Activated T-cell treated with anti-CD3 and anti-CD28 coated beads, Interleukin-2, amount 50 U/mL, for 24 hours (primary cell): ENCODE results near the gene PTPRG.

Experiments
- DNase-seq: peaks from one replicate; pipeline ENCODE4 v3.0.0-alpha.2; 2020
- H3K27ac Mint-ChIP-seq: 2 replicates; pipeline ENCODE4 v1.8.0; 2020; ENCODE audit warnings: mild to moderate bottlenecking, mixed read lengths
- H3K27me3 Mint-ChIP-seq: 2 replicates; pipeline ENCODE4 v1.8.0; 2020; ENCODE audit warnings: mixed read lengths
- H3K36me3 Mint-ChIP-seq: 2 replicates; pipeline ENCODE4 v1.8.0; 2020; ENCODE audit warnings: low read depth, mixed read lengths
- H3K4me1 Mint-ChIP-seq: 2 replicates; pipeline ENCODE4 v1.8.0; 2020; ENCODE audit warnings: low read depth, mixed read lengths
- H3K4me3 Mint-ChIP-seq: 2 replicates; pipeline ENCODE4 v1.8.0; 2020; ENCODE audit warnings: mild to moderate bottlenecking, moderate library complexity, mixed read lengths
- H3K9me3 Mint-ChIP-seq: 2 replicates; pipeline ENCODE4 v1.8.0; 2020; ENCODE audit warnings: mixed read lengths

Gene PTPRG

DNA sequence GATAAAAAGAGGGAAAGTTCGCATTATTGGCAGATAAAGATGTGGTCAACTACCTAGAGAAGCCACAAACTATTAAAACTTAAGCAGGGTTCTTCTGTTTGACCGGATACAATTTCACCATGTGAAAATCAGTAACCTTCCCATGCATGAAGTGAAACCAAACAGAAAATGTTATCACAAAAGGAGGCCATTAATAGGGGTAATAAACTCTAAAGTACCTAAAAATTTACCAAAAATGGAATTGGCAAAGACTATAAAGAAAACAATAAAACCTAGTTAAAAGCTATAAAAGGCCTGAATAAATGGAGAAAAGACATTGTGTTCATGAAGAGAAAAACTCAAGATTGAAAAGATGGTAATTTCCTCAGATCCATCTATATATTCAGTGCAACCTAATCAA lies 728.6 kb downstream of the PTPRG start:
- Mint-ChIP-seq H3K27me3 (no peaks in the 10 kb centered on the region), H3K36me3 (no peaks in the 10 kb centered on the region), H3K4me1 (no peaks in the 10 kb centered on the region), H3K4me3 (no peak overlapping the region), H3K9me3 (no peaks in the 10 kb centered on the region), H3K27ac (no peak overlapping the region)
- no peak for DNase-seq

DNA sequence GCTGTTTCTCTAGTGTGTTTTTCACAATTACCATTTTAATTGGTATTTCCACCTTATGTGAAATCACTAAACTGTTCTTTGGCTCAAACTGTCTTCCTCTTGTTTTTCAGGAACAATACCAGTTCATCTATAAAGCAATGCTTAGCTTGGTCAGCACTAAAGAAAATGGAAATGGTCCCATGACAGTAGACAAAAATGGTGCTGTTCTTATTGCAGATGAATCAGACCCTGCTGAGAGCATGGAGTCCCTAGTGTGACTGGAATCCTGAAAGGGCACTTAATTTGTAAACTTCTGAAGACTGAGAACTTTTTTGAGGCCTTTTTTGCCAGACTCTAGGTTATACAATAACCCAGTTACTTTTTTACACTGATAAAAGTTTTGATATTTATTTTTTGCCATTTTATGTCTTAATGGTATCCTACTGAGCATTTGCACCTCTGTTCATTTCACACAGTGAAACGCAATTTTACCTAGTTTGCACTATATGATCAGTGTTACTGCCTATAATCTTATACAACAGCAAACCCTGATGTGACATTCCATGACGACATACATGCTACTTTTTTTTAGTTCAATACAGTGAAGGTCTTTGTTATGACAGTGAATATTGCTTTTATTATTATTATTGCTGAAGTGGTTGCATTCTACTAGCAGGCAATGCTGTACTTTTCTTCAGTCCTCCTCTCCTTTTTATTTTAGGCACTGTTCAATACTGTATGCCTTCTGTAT lies 731.8 kb downstream of the PTPRG start:
- Mint-ChIP-seq H3K27me3 (peaks cover 3% of the 10 kb centered on the region), H3K27ac (no peak overlapping the region), H3K4me1 (no peaks in the 10 kb centered on the region), H3K36me3 (no peaks in the 10 kb centered on the region), H3K9me3 (no peaks in the 10 kb centered on the region), H3K4me3 (no peak overlapping the region)
- no peak for DNase-seq

DNA sequence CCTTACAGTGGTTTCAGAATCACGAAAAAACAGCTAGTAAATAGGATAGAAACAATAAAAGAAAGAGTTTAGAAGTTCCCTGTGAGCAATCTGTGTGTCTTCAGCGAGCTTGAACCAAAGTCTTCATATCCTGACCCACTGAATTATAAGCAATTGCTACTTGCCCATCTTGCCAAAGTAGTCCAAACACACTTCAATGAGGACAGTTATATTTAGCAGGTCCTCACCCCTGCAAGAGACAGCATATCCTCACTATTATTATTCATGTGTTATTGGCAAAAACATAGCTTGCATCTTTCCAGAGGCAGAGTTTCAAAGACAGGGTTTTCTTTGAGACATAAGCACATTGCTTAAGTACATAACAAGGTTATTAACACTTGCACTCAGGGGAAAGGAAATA lies 734.2 kb downstream of the PTPRG start:
- no peaks in the 10 kb centered on the region for H3K4me1 Mint-ChIP-seq
- H3K36me3 Mint-ChIP-seq, result no peaks in the 10 kb centered on the region
- peaks cover 3% of the 10 kb centered on the region for H3K27me3 Mint-ChIP-seq
- no peak for DNase-seq
- H3K4me3 Mint-ChIP-seq, result no peak overlapping the region
- no peaks in the 10 kb centered on the region for H3K9me3 Mint-ChIP-seq
- H3K27ac Mint-ChIP-seq, result no peak overlapping the region

DNA sequence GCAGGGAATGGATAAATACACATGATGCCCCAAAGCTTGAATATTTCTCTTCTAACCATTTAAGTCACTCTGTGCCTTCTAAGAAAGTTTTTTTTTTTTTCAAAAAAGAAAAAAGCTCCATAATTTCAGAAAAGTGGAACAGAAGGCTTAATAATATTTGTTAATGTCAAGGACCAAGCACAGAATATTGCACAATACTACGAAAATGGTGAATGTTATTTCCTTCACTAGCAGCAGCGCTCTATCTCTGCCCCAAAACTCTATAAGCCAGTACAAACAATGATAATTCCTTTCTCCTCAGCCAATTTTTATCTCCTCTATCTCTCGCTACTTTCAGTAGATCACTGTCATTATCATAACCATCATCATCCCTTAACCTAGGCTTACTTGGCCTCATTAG lies 739.2 kb downstream of the PTPRG start:
- peaks cover 11% of the 10 kb centered on the region for H3K27me3 Mint-ChIP-seq
- no peak overlapping the region for H3K4me3 Mint-ChIP-seq
- peaks cover 2% of the 10 kb centered on the region for H3K36me3 Mint-ChIP-seq
- H3K27ac Mint-ChIP-seq, result no peak overlapping the region
- H3K9me3 Mint-ChIP-seq, result peaks cover 12% of the 10 kb centered on the region
- no peak for DNase-seq
- no peaks in the 10 kb centered on the region for H3K4me1 Mint-ChIP-seq

DNA sequence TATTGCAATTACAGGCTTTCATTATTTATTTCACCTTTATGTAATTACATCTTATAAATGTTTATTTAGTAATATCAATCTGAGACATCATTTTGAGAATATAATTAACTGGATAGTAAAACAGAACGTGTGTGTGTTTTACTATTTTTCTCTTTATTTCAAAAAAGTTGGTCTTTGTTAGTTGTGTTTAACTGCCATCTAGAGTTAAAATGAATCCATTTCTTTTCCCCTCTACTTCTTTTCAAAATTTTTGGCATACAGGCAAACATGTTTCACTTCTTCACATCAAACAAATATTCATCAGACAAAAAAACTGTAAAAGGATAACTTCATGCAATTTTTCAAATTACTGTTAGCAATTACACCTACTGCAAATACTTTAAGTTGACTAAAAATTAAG lies 750.8 kb downstream of the PTPRG start:
- Mint-ChIP-seq H3K4me3 (no peak overlapping the region), H3K36me3 (no peaks in the 10 kb centered on the region), H3K4me1 (no peaks in the 10 kb centered on the region), H3K9me3 (no peaks in the 10 kb centered on the region), H3K27ac (no peak overlapping the region), H3K27me3 (peaks cover 24% of the 10 kb centered on the region)
- no peak for DNase-seq

DNA sequence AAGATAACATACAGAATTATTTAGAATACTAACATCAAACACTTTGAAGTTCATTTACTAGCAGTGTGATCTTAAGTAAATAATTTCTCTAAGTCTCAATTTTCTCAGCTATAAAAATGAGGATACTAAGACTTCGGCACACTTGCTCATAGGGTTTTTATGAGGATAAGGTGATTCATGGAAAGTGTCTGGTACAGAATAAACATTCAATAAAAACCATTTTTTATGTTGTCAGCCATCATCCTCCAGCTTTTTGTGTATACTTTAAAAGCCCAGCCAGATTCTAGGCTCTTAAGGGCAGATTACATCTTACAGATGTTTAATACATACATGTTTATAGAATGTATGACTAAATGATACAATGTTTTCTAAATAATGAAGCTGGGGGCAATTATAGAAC lies 755.2 kb downstream of the PTPRG start:
- H3K4me1 Mint-ChIP-seq, result peaks cover 20% of the 10 kb centered on the region
- H3K9me3 Mint-ChIP-seq, result peaks cover 22% of the 10 kb centered on the region
- H3K4me3 Mint-ChIP-seq, result no peak overlapping the region
- no peak overlapping the region for H3K27ac Mint-ChIP-seq
- no peak for DNase-seq
- H3K36me3 Mint-ChIP-seq, result peaks cover 22% of the 10 kb centered on the region
- H3K27me3 Mint-ChIP-seq, result peaks cover 56% of the 10 kb centered on the region

DNA sequence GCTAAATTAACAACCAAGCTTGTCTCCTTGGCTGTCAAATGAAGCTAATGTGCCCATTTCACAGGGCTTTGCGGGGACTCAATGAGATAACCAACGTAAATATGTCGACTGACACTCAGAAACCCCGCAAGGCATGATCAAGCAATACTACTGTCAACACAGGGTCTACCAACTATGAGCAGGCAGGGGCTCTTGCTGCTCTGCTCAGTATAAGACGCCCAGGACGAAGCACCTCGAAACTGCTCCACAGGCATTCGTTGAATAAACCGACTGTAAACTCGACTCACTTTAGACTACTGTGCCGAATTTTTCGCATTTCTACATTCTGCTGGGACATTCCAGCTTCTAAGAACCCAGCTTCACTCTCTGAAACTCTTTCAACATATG lies 757.0 kb downstream of the PTPRG start:
- Mint-ChIP-seq H3K27me3 (peaks cover 56% of the 10 kb centered on the region), H3K9me3 (peaks cover 22% of the 10 kb centered on the region), H3K36me3 (peaks cover 30% of the 10 kb centered on the region), H3K27ac (peak overlapping the region; percentile 99), H3K4me3 (peak overlapping the region; percentile 92), H3K4me1 (peaks cover 20% of the 10 kb centered on the region)
- no peak for DNase-seq

DNA sequence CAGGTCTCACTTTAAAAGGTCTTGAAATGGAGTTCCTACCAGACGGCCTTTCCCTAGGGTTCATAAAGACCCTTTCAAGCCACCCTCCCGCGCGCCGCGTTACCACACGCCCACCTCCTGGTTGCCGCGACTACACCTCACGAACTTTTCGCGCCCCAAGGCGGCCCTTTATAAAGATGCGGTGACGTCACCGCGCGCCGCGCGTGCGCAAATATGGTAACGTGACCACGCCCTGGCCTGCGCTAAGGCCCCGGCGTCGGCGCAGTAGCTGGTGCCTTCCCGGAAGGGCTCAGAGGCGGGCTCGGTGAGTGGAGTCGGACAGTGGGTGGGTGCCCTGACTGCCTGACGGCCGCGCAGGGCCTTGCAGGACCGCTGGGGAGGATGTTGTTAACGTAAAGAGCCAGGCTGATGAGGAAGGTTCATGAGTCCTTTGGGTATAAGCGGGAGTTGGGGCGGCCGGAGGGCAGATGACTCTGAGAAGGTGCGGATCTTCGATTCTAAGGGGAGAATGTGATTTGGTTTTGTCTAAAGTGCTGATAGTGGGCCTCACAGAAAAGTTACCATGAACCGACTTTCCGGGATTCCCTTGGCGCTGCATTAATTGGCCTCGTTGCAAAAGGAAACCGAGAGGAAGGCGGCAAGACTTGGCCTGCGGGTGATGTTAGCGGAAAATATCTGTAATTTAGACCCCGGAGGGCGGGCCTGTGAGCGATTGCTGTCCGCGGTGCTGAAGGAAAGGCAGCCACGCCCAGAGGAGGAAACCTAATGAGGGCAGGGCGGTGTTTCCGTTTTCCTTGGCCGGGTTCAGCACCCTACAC lies 757.6 kb downstream of the PTPRG start:
- Mint-ChIP-seq H3K4me3 (peak overlapping the region; percentile 92), H3K27ac (peak overlapping the region; percentile 99), H3K9me3 (peaks cover 22% of the 10 kb centered on the region), H3K27me3 (peaks cover 56% of the 10 kb centered on the region), H3K36me3 (peaks cover 34% of the 10 kb centered on the region), H3K4me1 (peaks cover 20% of the 10 kb centered on the region)
- peak; percentile 81 for DNase-seq

DNA sequence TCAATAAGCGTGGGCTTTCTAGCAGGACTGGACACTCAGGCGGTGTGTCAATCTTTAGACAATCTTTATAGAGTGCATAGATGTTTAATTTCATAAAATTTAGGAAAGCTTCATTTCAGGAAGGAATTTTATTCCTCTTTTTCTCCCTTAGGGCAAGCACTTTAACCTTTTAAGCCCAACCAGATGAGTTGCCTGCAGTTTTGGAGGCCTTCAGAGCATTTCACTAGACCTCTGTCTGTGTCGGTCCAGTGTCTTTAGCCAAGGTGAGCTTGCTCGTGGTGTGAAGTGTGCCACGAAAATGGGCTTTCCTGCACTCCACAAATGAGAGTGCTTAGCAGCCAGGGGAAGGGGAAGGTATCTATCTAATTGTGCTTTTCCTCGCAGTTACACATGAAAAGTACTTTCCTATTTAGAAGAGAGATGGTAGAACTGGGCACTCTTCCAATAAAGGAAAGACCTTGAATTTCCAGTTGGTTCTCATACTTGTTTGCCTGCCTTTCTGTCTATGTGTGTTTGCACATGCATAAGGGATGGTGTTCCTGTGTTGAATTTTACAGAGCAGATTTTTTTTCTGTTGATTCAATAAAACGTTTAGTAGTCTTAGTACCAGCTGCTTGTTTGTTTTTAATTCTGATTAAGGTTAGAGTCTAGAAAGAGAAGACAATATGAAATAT lies 758.3 kb downstream of the PTPRG start:
- H3K4me1 Mint-ChIP-seq, result peaks cover 20% of the 10 kb centered on the region
- no peak for DNase-seq
- H3K36me3 Mint-ChIP-seq, result peaks cover 35% of the 10 kb centered on the region
- H3K27me3 Mint-ChIP-seq, result peaks cover 52% of the 10 kb centered on the region
- H3K27ac Mint-ChIP-seq, result peak overlapping the region; percentile 99
- peaks cover 22% of the 10 kb centered on the region for H3K9me3 Mint-ChIP-seq
- peak overlapping the region; percentile 92 for H3K4me3 Mint-ChIP-seq

DNA sequence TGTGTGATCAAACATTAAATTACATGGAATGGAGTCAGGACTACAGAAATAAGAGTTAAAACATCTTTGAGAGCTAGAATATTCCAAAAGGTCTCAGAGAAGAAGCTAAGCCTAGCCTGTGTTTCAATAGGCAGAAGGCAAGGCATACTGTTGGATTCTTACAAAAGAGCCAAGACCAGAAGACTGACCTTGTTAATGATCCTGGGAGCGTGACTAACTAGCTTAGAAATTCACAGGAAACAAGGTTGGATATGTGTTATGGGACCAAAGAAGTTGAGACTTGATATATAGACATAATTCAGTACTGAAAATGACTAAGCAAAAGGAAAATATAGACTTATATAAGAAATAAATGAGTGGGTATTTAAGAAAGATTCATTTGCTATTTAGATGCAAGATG lies 761.9 kb downstream of the PTPRG start:
- no peak for DNase-seq
- peaks cover 17% of the 10 kb centered on the region for H3K9me3 Mint-ChIP-seq
- H3K4me3 Mint-ChIP-seq, result no peak overlapping the region
- H3K36me3 Mint-ChIP-seq, result peaks cover 41% of the 10 kb centered on the region
- no peak overlapping the region for H3K27ac Mint-ChIP-seq
- peaks cover 16% of the 10 kb centered on the region for H3K4me1 Mint-ChIP-seq
- peaks cover 23% of the 10 kb centered on the region for H3K27me3 Mint-ChIP-seq

DNA sequence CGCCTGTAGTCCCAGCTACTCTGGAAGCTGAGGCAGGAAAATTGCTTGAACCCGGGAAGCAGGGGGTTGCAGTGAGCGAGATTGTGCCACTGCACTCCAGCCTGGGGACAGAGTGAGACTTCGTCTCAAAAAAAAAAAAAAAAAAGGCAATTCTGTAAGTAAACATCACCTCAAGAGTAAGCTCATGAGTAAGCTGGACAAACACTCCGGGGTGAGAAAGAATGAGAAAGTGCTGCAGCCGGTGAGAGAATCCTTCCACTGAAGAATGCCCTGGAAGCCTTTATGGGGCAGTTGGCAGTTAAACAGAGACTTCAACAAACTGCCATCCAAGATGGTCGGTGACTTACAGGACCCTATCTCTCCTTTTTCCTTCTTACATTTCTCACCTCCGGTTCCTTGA lies 764.5 kb downstream of the PTPRG start:
- Mint-ChIP-seq H3K27ac (no peak overlapping the region), H3K9me3 (peaks cover under 1% of the 10 kb centered on the region), H3K27me3 (peaks cover 1% of the 10 kb centered on the region), H3K4me3 (no peak overlapping the region), H3K4me1 (no peaks in the 10 kb centered on the region), H3K36me3 (peaks cover 24% of the 10 kb centered on the region)
- no peak for DNase-seq

DNA sequence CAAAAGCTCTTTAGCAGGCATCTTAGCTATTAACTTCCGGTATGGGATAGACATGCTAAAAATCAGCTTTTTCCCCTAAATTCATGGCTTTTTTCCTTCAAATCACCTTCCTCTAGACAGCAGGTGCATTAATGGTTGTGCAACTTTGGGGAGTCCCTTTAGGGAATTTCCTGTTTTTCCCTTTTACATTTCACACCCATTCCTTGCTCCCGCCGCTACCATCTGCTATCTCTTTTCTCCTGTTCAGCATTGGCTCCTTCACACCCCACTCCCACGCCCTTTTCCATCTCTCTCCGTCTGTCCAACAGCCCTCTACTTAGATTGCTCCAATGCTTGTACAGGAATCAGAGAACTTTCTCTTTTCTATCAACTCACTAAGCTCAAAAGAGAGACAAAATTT lies 768.6 kb downstream of the PTPRG start:
- no peak for DNase-seq
- Mint-ChIP-seq H3K9me3 (no peaks in the 10 kb centered on the region), H3K27ac (no peak overlapping the region), H3K36me3 (peaks cover 10% of the 10 kb centered on the region), H3K4me1 (no peaks in the 10 kb centered on the region), H3K4me3 (no peak overlapping the region), H3K27me3 (peaks cover 5% of the 10 kb centered on the region)

DNA sequence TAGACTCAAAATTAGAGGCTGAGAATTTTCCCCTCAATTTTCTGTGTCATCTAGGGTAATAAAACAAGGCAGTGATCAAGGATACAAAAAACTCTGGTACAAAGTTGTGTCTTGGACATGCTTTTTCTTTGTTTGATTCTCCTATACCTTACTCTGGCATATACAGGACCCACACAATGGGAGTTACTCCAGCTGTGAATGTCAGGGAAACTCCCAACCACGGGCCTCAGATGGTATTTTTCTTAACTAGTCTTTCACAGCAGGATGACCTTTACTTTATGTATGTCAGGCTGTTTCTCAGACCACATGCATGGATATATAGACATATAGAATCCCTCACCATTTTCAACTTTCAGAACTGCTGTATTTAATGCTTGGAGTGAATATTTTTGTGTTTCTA lies 770.6 kb downstream of the PTPRG start:
- H3K36me3 Mint-ChIP-seq, result peaks cover 6% of the 10 kb centered on the region
- no peak overlapping the region for H3K4me3 Mint-ChIP-seq
- no peak overlapping the region for H3K27ac Mint-ChIP-seq
- H3K4me1 Mint-ChIP-seq, result no peaks in the 10 kb centered on the region
- no peaks in the 10 kb centered on the region for H3K9me3 Mint-ChIP-seq
- DNase-seq, result no peak
- peaks cover 5% of the 10 kb centered on the region for H3K27me3 Mint-ChIP-seq

DNA sequence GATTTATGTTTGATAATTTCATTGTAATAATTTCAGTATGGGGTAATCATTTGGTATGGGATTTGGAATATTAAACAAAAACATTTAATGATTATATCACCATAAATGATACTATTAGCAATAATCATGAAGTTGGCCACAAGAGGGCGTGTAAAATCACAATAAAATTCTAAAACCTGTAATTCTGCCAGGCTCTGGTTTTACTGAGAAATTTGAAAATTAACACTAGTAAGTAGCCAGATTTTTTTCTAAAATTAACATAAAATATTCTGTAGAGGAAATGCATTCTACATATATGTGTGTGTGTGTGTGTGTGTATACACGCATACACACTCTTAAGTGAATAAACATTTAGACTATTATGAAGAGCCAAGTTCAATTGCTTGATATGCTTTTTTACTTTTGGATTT lies 771.5 kb downstream of the PTPRG start:
- H3K27ac Mint-ChIP-seq, result no peak overlapping the region
- H3K4me3 Mint-ChIP-seq, result no peak overlapping the region
- no peaks in the 10 kb centered on the region for H3K4me1 Mint-ChIP-seq
- H3K36me3 Mint-ChIP-seq, result peaks cover 6% of the 10 kb centered on the region
- no peaks in the 10 kb centered on the region for H3K9me3 Mint-ChIP-seq
- peaks cover 5% of the 10 kb centered on the region for H3K27me3 Mint-ChIP-seq
- DNase-seq, result no peak

DNA sequence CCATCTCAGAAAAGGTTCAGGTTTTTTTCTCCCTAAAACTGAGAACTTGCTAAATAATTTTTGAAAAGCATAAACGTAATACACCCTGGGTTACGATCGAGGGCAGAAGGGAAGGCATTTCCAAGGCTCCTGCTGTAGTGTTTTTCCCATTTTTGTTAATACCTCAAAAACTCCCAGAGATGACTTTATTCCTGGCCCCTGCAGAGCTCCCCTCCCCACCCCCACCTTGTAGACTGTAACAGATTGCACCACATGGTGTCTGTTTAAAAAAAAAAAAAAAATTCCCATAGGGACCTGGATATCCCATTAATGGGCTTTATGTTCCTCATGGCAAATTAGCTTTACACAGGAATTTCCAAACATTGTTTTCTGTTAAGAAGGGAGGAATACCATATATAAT lies 773.8 kb downstream of the PTPRG start:
- H3K4me1 Mint-ChIP-seq, result no peaks in the 10 kb centered on the region
- no peaks in the 10 kb centered on the region for H3K9me3 Mint-ChIP-seq
- peaks cover 6% of the 10 kb centered on the region for H3K36me3 Mint-ChIP-seq
- DNase-seq, result no peak
- H3K27me3 Mint-ChIP-seq, result peaks cover 5% of the 10 kb centered on the region
- no peak overlapping the region for H3K4me3 Mint-ChIP-seq
- H3K27ac Mint-ChIP-seq, result no peak overlapping the region
